K562 (cell line): ENCODE measurements around the gene PIRT. TPM values are rescaled to one million over a fixed set of nuclear protein-coding genes. Genes with fewer than 3 reads are reported as not detected.

Experiments used
- ATF7 ChIP-seq: fragments of 450-650 bp; IDR thresholded peaks from 2 replicates; pipeline ENCODE4 v1.7.1; 2014; ENCODE audit warnings: mild to moderate bottlenecking, moderate library complexity
- CAMTA2 ChIP-seq: fragments of 250-450 bp; sonication (Bioruptor Pico); conservative IDR thresholded peaks from 2 replicates; pipeline ENCODE4 v1.5.1; 2022
- DDX20 ChIP-seq: fragments of 450-650 bp; IDR thresholded peaks from 2 replicates; pipeline ENCODE4 v1.6.1; 2016; ENCODE audit warnings: missing genetic modification characterization, low read depth, mild to moderate bottlenecking, missing compliant biosample characterization, moderate library complexity
- ELF2 ChIP-seq: fragments of 250-450 bp; sonication (Bioruptor Pico); IDR thresholded peaks from 2 replicates; pipeline ENCODE4 v1.5.0; 2021; ENCODE audit warnings: mild to moderate bottlenecking
- FOXK2 ChIP-seq, 2 experiments: fragments of 450-650 bp; IDR thresholded peaks in 1 of 2; conservative IDR thresholded peaks in 1 of 2; 2 replicates each; pipeline ENCODE4 v1.6.1; 2016; ENCODE audit warnings: low read depth in 2 of 2, mild to moderate bottlenecking in 1 of 2
- MAZ ChIP-seq, 2 experiments: fragments of 450-650 bp in 1 of 2; sonication (generic) in 1 of 2; formaldehyde crosslinking; IDR thresholded peaks in 1 of 2; conservative IDR thresholded peaks in 1 of 2; 2 replicates each; pipeline versions ENCODE4 v1.4.0 to v1.5.0; 2020; ENCODE audit warnings: mild to moderate bottlenecking in 1 of 2, missing genetic modification reagents in 1 of 2
- NFIX ChIP-seq: fragments of 250-450 bp; sonication (Bioruptor Pico); IDR thresholded peaks from 2 replicates; pipeline ENCODE4 v1.4.0; 2020; ENCODE audit warnings: low read depth, mild to moderate bottlenecking, moderate library complexity
- NFXL1 ChIP-seq: fragments of 450-650 bp; formaldehyde crosslinking; IDR thresholded peaks from 2 replicates; pipeline ENCODE4 v1.4.0; 2021; ENCODE audit warnings: mild to moderate bottlenecking
- PHB ChIP-seq: fragments of 250-450 bp; sonication (Bioruptor Pico); IDR thresholded peaks from 2 replicates; pipeline ENCODE4 v1.5.0; 2021
- POLR2AphosphoS5 ChIP-seq: IDR thresholded peaks from 2 replicates; pipeline ENCODE4 v1.6.1; 2011; ENCODE audit warnings: mild to moderate bottlenecking, low read depth, low read length, moderate library complexity; ENCODE audit not compliant: control insufficient read depth, insufficient read depth
- POLR2G ChIP-seq: fragments of 200-400 bp; formaldehyde crosslinking; IDR thresholded peaks from 2 replicates; pipeline ENCODE4 v1.6.1; 2017; ENCODE audit warnings: low read depth, mild to moderate bottlenecking, antibody characterized with exemption, low read length, moderate library complexity
- RBM17 ChIP-seq: fragments of 200-400 bp; formaldehyde crosslinking; IDR thresholded peaks from 2 replicates; pipeline ENCODE4 v1.6.1; 2017; ENCODE audit warnings: low read depth, mild to moderate bottlenecking, low read length, borderline replicate concordance
- RNF2 ChIP-seq: sonication (generic); IDR thresholded peaks from 2 replicates; pipeline ENCODE4 v1.6.1; 2016
- SAFB ChIP-seq: fragments of 200-400 bp; formaldehyde crosslinking; IDR thresholded peaks from 2 replicates; pipeline ENCODE4 v1.6.1; 2017; ENCODE audit warnings: low read depth, low read length, borderline replicate concordance
- STAG1 ChIP-seq: sonication (generic); formaldehyde crosslinking; IDR thresholded peaks from 2 replicates; pipeline ENCODE4 v1.5.0; 2020; ENCODE audit warnings: missing genetic modification reagents, borderline replicate concordance
- TAF9B ChIP-seq: fragments of 450-650 bp; IDR thresholded peaks from 2 replicates; pipeline ENCODE4 v1.6.1; 2018; ENCODE audit warnings: mild to moderate bottlenecking; ENCODE audit not compliant: partially characterized antibody
- TCFL5 ChIP-seq: fragments of 250-450 bp; sonication (Bioruptor Pico); conservative IDR thresholded peaks from 2 replicates; pipeline ENCODE4 v1.6.1; 2021; ENCODE audit warnings: mild to moderate bottlenecking, moderate library complexity, matching md5 sums
- XRCC3 ChIP-seq: fragments of 450-650 bp; IDR thresholded peaks from 2 replicates; pipeline ENCODE4 v1.6.1; 2017; ENCODE audit warnings: mild to moderate bottlenecking, moderate library complexity
- XRCC5 ChIP-seq: fragments of 200-400 bp; formaldehyde crosslinking; IDR thresholded peaks from 2 replicates; pipeline ENCODE4 v1.6.1; 2017; ENCODE audit warnings: low read depth, mild to moderate bottlenecking, low read length
- ZNF143 ChIP-seq: sonication (generic); formaldehyde crosslinking; IDR thresholded peaks from 2 replicates; pipeline ENCODE4 v1.9.0; 2022; ENCODE audit warnings: mild to moderate bottlenecking, missing genetic modification reagents
- ZNF408 ChIP-seq: fragments of 250-450 bp; sonication (Bioruptor Pico); IDR thresholded peaks from 2 replicates; pipeline ENCODE4 v1.4.0; 2020; ENCODE audit warnings: low read depth, mild to moderate bottlenecking, moderate library complexity
- ZNF586 ChIP-seq: fragments of 450-650 bp; formaldehyde crosslinking; conservative IDR thresholded peaks from 2 replicates; pipeline ENCODE4 v1.4.0; 2020; ENCODE audit warnings: mild to moderate bottlenecking, moderate library complexity
- polyA plus RNA-seq, 8 experiments: library from polyadenylated mRNA; depleted of rRNA in 4 of 8; stranded (reverse) in 5 of 8; unstranded in 3 of 8; fragments of >200 nt; fragmentation: Nextera tagmentation in 2 of 8; fragmentation: Illumina TruSeq in 1 of 8; extraction: Ambion mirVana in 2 of 8; extraction: Trizol in 1 of 8; gene quantifications; 2 replicates each; pipeline versions ENCODE4 v1.2.1 to v1.2.3, GENCODE V29; 2011 to 2014; ENCODE audit warnings: inconsistent platforms in 1 of 8, missing spikeins in 1 of 8
- total RNA-seq, 7 experiments: library from RNA; depleted of rRNA in 6 of 7; stranded (reverse); fragments of >200 nt in 6 of 7; fragmentation: Illumina TruSeq in 2 of 7; extraction: Trizol in 2 of 7; gene quantifications; 2 replicates each; pipeline versions ENCODE4 v1.2.1 to v1.2.3, GENCODE V29; 2011 to 2021; ENCODE audit warnings: low replicate concordance in 1 of 7
- TF ChIP-seq, protein P1 (sequence below): fragments of 450-650 bp; formaldehyde crosslinking; IDR thresholded peaks from 2 replicates; pipeline ENCODE4 v1.4.0; 2020; ENCODE audit warnings: mild to moderate bottlenecking, moderate library complexity
- TF ChIP-seq, protein P2 (sequence below), 2 experiments: fragments of 200-800 bp in 1 of 2; sonication (Bioruptor generic) in 1 of 2; sonication (generic) in 1 of 2; formaldehyde crosslinking in 1 of 2; IDR thresholded peaks in 1 of 2; conservative IDR thresholded peaks in 1 of 2; 2 replicates each; pipeline versions ENCODE4 v1.5.0 to v1.6.1; 2016 to 2020; ENCODE audit warnings: missing compliant biosample characterization in 1 of 2, missing genetic modification characterization in 1 of 2, missing genetic modification reagents in 1 of 2
- TF ChIP-seq, protein P3 (sequence below), 2 experiments: IDR thresholded peaks; 2 replicates each; pipeline ENCODE4 v1.6.1; 2011; ENCODE audit warnings: borderline replicate concordance in 1 of 2, control low read depth in 1 of 2, low read depth in 1 of 2, low read length in 1 of 2, mild to moderate bottlenecking in 1 of 2, mixed read lengths in 1 of 2, moderate library complexity in 1 of 2; ENCODE audit not compliant: insufficient read depth in 1 of 2, insufficient read length in 1 of 2, poor library complexity in 1 of 2, severe bottlenecking in 1 of 2; ENCODE audit errors: extremely low read depth in 1 of 2

Gene PIRT
- total and polyA plus RNA-seq, 9 of the 15 experiments (the other 6 are each of a cell fraction or from before 2014, with no cell fraction given) = not detected

DNA sequence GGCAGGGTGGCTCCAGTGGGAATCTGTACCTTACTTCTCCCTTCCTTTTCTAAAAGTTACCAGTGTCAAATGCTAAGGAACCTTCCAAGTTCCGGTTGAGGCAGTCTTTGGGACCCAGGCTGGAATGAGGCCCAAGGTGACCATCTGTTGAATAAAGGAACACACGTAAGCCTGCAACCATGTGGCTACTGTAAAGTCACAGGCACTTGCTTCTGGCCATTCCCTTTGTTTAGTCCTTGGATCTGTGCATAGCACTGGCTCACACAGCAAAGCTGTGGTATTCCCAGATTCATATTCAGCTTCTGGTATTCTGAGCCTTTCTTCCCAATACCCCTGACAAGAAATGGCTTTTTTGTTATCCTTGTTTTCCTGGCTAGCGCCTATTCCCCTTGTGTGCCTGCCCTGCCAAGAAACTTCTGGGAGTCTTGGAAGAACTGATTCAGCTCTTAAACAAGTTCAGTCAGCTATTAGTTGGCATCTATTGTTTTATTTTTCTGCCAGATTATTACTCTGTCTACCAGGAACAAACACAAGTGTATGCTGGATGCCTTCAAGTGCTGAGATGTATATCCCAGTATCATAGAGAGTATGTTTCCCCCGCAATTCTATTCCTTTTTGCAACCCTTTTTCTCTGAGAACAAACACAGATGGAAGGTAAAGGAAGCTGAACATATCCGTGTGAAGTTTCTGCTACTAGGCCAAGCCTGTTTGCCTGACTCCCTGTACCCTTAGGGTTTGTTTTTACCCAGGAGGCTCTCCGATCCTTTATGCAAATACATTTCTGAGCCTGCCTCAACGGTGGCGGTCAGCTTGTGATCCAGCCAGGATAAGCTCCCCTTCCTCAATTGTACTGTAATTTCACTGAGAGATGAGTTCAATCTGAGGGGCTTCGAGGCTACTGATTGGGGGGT, 47.1 kb downstream of the PIRT start (continued):
- TF ChIP-seq NFXL1 (CRISPR knock-in tag) = no peak
- no peak for TF ChIP-seq ZNF143 (CRISPR knock-in tag)
- TF ChIP-seq, protein P1, sequence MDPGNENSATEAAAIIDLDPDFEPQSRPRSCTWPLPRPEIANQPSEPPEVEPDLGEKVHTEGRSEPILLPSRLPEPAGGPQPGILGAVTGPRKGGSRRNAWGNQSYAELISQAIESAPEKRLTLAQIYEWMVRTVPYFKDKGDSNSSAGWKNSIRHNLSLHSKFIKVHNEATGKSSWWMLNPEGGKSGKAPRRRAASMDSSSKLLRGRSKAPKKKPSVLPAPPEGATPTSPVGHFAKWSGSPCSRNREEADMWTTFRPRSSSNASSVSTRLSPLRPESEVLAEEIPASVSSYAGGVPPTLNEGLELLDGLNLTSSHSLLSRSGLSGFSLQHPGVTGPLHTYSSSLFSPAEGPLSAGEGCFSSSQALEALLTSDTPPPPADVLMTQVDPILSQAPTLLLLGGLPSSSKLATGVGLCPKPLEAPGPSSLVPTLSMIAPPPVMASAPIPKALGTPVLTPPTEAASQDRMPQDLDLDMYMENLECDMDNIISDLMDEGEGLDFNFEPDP (CRISPR knock-in tag) = no peak
- no peak for TF ChIP-seq STAG1 (CRISPR knock-in tag)
- no peak for TF ChIP-seq CAMTA2 (CRISPR knock-in tag)
- TF ChIP-seq, protein P2, sequence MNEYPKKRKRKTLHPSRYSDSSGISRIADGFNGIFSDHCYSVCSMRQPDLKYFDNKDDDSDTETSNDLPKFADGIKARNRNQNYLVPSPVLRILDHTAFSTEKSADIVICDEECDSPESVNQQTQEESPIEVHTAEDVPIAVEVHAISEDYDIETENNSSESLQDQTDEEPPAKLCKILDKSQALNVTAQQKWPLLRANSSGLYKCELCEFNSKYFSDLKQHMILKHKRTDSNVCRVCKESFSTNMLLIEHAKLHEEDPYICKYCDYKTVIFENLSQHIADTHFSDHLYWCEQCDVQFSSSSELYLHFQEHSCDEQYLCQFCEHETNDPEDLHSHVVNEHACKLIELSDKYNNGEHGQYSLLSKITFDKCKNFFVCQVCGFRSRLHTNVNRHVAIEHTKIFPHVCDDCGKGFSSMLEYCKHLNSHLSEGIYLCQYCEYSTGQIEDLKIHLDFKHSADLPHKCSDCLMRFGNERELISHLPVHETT (CRISPR knock-in tag; conservative IDR thresholded peaks at IDR 0.05 in 1 of 2, IDR thresholded peaks at IDR 0.05 in 1 of 2) = no peak
- TF ChIP-seq TCFL5 (CRISPR knock-in tag) = no peak
- no peak for TF ChIP-seq ZNF586
- TF ChIP-seq ZNF408 (CRISPR knock-in tag) = no peak
- no peak for TF ChIP-seq XRCC3
- peak; percentile 73; the same call in 1 of the 2 replicates for TF ChIP-seq RNF2
- no peak for TF ChIP-seq ATF7
- TF ChIP-seq POLR2G = peak; percentile 59
- TF ChIP-seq XRCC5 = no peak
- TF ChIP-seq POLR2AphosphoS5 = peak; percentile 98
- no peak for TF ChIP-seq NFIX
- TF ChIP-seq RBM17 = no peak
- no peak for TF ChIP-seq MAZ (CRISPR knock-in tag; conservative IDR thresholded peaks at IDR 0.05 in 1 of 2, IDR thresholded peaks at IDR 0.05 in 1 of 2)
- TF ChIP-seq, protein P3, sequence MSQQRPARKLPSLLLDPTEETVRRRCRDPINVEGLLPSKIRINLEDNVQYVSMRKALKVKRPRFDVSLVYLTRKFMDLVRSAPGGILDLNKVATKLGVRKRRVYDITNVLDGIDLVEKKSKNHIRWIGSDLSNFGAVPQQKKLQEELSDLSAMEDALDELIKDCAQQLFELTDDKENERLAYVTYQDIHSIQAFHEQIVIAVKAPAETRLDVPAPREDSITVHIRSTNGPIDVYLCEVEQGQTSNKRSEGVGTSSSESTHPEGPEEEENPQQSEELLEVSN (IDR thresholded peaks at IDR 0.05; ENCODE audit: borderline replicate concordance in 1 of 2, extremely low read depth in 1 of 2, insufficient read depth in 1 of 2, insufficient read length in 1 of 2, low read depth in 1 of 2, low read length in 1 of 2, poor library complexity in 1 of 2, severe bottlenecking in 1 of 2) = no peak
- no peak for TF ChIP-seq ELF2 (CRISPR knock-in tag)
- no peak for TF ChIP-seq SAFB
- TF ChIP-seq TAF9B = peak; percentile 49
- TF ChIP-seq DDX20 (tag) = no peak
- TF ChIP-seq PHB (CRISPR knock-in tag) = no peak
- no peak for TF ChIP-seq FOXK2 (conservative IDR thresholded peaks at IDR 0.05 in 1 of 2, IDR thresholded peaks at IDR 0.05 in 1 of 2; ENCODE audit: low read depth in 2 of 2)
